SHP77 (cell line): ENCODE data around the gene VPS45.
"Not testable (repeated sequence)": the region's sequence is repeated elsewhere in the genome, so short reads cannot be mapped to it uniquely, and the experiment has no call there.

Experiments
- DNase-seq, 2 experiments: peaks; one replicate each; lab custom pipeline; 2025; lab: John Stamatoyannopoulos, UW

The VPS45 gene

GRCh38 chr1:150132372-150132771 is 64.8 kb downstream of the VPS45 start:
- DNase-seq: no peak

GRCh38 chr1:150134537-150134936 is 67.0 kb downstream of the VPS45 start:
- no peak for DNase-seq

GRCh38 chr1:150135400-150135799 is 67.8 kb downstream of the VPS45 start:
- not testable (repeated sequence) for DNase-seq

- DNase-seq: no peak
These were observed 70.5 kb downstream of the VPS45 start for GRCh38 chr1:150138044-150138443.

- DNase-seq: no peak
These were observed 73.9 kb downstream of the VPS45 start for GRCh38 chr1:150141452-150141851.

GRCh38 chr1:150142083-150142482 is 74.5 kb downstream of the VPS45 start:
- DNase-seq: no peak

- DNase-seq: no peak
These were observed 77.0 kb downstream of the VPS45 start for GRCh38 chr1:150144606-150145005.

- not testable (repeated sequence) for DNase-seq
These were observed 78.4 kb downstream of the VPS45 start for GRCh38 chr1:150146016-150146415.

- DNase-seq: no peak
These were observed 79.4 kb downstream of the VPS45 start for GRCh38 chr1:150146849-150147542.

- DNase-seq: peak in 1 of 2 experiments; percentile 27
These were observed 81.3 kb downstream of the VPS45 start for GRCh38 chr1:150148837-150149270.

GRCh38 chr1:150149271-150150132 is 81.9 kb downstream of the VPS45 start, which contains the start of gene PLEKHO1:
TSS of gene PLEKHO1 (plus strand) at chr1:150149916. CDS start at chr1:150150258, 342 bp downstream.
- DNase-seq: peak; percentile 73 to 87

GRCh38 chr1:150150133-150151021 is 82.8 kb downstream of the VPS45 start:
- DNase-seq: peak in 1 of 2 experiments; percentile 50

- DNase-seq: no peak
These were observed 84.0 kb downstream of the VPS45 start for GRCh38 chr1:150151291-150152181.

- no peak for DNase-seq
These were observed 84.6 kb downstream of the VPS45 start for GRCh38 chr1:150152182-150152536.

GRCh38 chr1:150152772-150153456 is 85.3 kb downstream of the VPS45 start:
- DNase-seq: no peak

GRCh38 chr1:150154143-150154542 is 86.6 kb downstream of the VPS45 start:
- DNase-seq: no peak

- no peak for DNase-seq
These were observed 88.0 kb downstream of the VPS45 start for GRCh38 chr1:150155413-150156071.

- DNase-seq: no peak
These were observed 89.5 kb downstream of the VPS45 start for GRCh38 chr1:150156868-150157603.

GRCh38 chr1:150159550-150159949 is 92.0 kb downstream of the VPS45 start:
- no peak for DNase-seq
